PC-9 (cell line): ENCODE results near the gene PSMG4. TPM values are rescaled to one million over a fixed set of nuclear protein-coding genes. Genes with fewer than 3 reads are reported as not detected.

Source experiments
- BruUV-seq: library from RNA; stranded (reverse); fragments of 400-500 nt; replicated peaks from 2 replicates; lab custom pipeline; 2021; lab: Mats Ljungman, UMichigan
- CTCF ChIA-PET: fragments of 300-600 bp; sonication (Branson Sonifier 250); formaldehyde crosslinking; loops from one replicate; lab custom pipeline; 2022; ENCODE audit warnings: antibody characterized with exemption; lab: Charles Lee
- POLR2A ChIA-PET: fragments of 300-600 bp; sonication (Branson Sonifier 250); formaldehyde crosslinking; loops from one replicate; lab custom pipeline; 2022; ENCODE audit warnings: antibody characterized with exemption; ENCODE audit not compliant: unreplicated experiment; lab: Charles Lee
- DNase-seq, 2 experiments: peaks; one replicate each; pipeline versions ENCODE4 v3.0.0 to v3.0.0-alpha.2; 2015 to 2022; ENCODE audit warnings: mixed read lengths in 1 of 2
- H2AFZ ChIP-seq: fragments of 200-600 bp; sonication (generic); 2 replicates; pipeline ENCODE4 v1.8.1; 2017; ENCODE audit warnings: antibody characterized with exemption
- H3F3A ChIP-seq: fragments of 200-600 bp; sonication (generic); 2 replicates; pipeline ENCODE4 v1.8.1; 2017; ENCODE audit warnings: antibody characterized with exemption, mild to moderate bottlenecking, low read depth; ENCODE audit not compliant: insufficient read depth
- H3K27ac ChIP-seq: fragments of 200-600 bp; sonication (generic); 2 replicates; pipeline ENCODE4 v1.6.1; 2016; ENCODE audit warnings: mixed run types
- H3K27me3 ChIP-seq: fragments of 200-600 bp; sonication (generic); 2 replicates; pipeline ENCODE4 v1.6.1; 2016; ENCODE audit warnings: low read depth, mixed run types; ENCODE audit not compliant: insufficient read depth
- H3K36me3 ChIP-seq: fragments of 200-600 bp; sonication (generic); 2 replicates; pipeline ENCODE4 v1.6.1; 2016; ENCODE audit warnings: low read depth, mixed run types
- H3K4me1 ChIP-seq: fragments of 200-600 bp; sonication (generic); replicated peaks from 2 replicates; pipeline ENCODE4 v1.6.1; 2016; ENCODE audit warnings: mixed run types; ENCODE audit not compliant: insufficient read depth
- H3K4me2 ChIP-seq: fragments of 200-600 bp; sonication (generic); 2 replicates; pipeline ENCODE4 v1.6.1; 2017; ENCODE audit warnings: mixed run types
- H3K4me3 ChIP-seq: fragments of 200-600 bp; sonication (generic); 2 replicates; pipeline ENCODE4 v1.6.1; 2016; ENCODE audit warnings: mixed run types
- H3K79me2 ChIP-seq: fragments of 200-600 bp; sonication (generic); 2 replicates; pipeline ENCODE4 v1.6.1; 2017; ENCODE audit warnings: low read depth, mixed run types
- H3K9me2 ChIP-seq: fragments of 200-600 bp; sonication (generic); 2 replicates; pipeline ENCODE4 v1.8.1; 2017; ENCODE audit warnings: mild to moderate bottlenecking; ENCODE audit not compliant: insufficient read depth
- H3K9me3 ChIP-seq: fragments of 200-600 bp; sonication (generic); 2 replicates; pipeline ENCODE4 v1.8.1; 2016; ENCODE audit warnings: low read depth; ENCODE audit not compliant: insufficient read depth
- H4K20me1 ChIP-seq: fragments of 200-600 bp; sonication (generic); 2 replicates; pipeline ENCODE4 v1.8.1; 2017; ENCODE audit not compliant: insufficient read depth
- EZH2 ChIP-seq: fragments of 200-600 bp; sonication (generic); IDR thresholded peaks from 2 replicates; pipeline ENCODE4 v1.8.0; 2017; ENCODE audit warnings: antibody characterized with exemption, low read depth
- intact Hi-C: fragments of 100-400 bp; cut with micrococcal nuclease; formaldehyde crosslinking; loops from one replicate; pipeline ENCODE4 v1.10.0; 2022; ENCODE audit not compliant: unreplicated experiment
- total RNA-seq: library from RNA; stranded (reverse); gene quantifications from 2 replicates; pipeline ENCODE4 v1.2.3, GENCODE V29; 2021
- TF ChIP-seq, protein P1 (sequence below): fragments of 200-600 bp; sonication (generic); conservative IDR thresholded peaks from 2 replicates; pipeline ENCODE4 v1.6.1; 2017; ENCODE audit warnings: mixed run types, antibody characterized with exemption, mild to moderate bottlenecking, moderate library complexity

The PSMG4 gene
- total RNA-seq, 1 experiment from 2014 or later = 33.8 TPM

DNA sequence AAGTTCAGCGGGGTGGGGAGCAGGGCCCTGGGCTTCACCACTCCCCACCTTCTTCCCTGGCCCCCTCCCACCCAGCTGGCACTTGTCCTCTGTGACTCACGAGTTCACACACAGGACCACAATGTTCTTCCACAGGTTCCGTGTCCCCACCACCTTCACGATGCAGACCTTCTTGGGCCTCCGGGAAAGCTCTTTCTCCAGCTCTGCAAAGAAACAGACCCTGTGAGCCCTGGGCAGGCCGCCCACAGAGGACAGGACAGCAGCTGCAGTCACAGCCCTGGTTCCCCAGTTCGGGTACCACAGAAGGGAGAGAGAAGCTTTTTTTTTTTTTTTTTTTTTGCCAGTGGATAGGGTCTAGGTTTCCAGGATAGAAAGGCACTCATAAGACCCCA lies 30.9 kb downstream of the PSMG4 start:
- Histone ChIP-seq H3K27ac (no peak overlapping the region), H3K9me3 (no peaks in the 10 kb centered on the region), H3K27me3 (no peaks in the 10 kb centered on the region), H3K4me2 (no peak overlapping the region), H3F3A (no peaks in the 10 kb centered on the region), H3K79me2 (no peaks in the 10 kb centered on the region), H3K4me3 (no peak overlapping the region), H3K9me2 (no peaks in the 10 kb centered on the region), H2AFZ (no peak overlapping the region), H3K4me1 (no peaks in the 10 kb centered on the region), H4K20me1 (no peaks in the 10 kb centered on the region), H3K36me3 (no peaks in the 10 kb centered on the region)
- BruUV-seq = no TSS peak
- CTCF ChIA-PET = interaction anchor here (0.6 kb wide), 1 partner anchor 759 kb away, joined by 6 read pairs; no protein-coding TSS in a partner anchor
- intact Hi-C loops = no loop called here
- POLR2A ChIA-PET = interaction anchor here (0.6 kb wide), 1 partner anchor 49 kb away, joined by 11 read pairs; no protein-coding TSS in a partner anchor
- no peak for DNase-seq
- TF ChIP-seq, protein P1, sequence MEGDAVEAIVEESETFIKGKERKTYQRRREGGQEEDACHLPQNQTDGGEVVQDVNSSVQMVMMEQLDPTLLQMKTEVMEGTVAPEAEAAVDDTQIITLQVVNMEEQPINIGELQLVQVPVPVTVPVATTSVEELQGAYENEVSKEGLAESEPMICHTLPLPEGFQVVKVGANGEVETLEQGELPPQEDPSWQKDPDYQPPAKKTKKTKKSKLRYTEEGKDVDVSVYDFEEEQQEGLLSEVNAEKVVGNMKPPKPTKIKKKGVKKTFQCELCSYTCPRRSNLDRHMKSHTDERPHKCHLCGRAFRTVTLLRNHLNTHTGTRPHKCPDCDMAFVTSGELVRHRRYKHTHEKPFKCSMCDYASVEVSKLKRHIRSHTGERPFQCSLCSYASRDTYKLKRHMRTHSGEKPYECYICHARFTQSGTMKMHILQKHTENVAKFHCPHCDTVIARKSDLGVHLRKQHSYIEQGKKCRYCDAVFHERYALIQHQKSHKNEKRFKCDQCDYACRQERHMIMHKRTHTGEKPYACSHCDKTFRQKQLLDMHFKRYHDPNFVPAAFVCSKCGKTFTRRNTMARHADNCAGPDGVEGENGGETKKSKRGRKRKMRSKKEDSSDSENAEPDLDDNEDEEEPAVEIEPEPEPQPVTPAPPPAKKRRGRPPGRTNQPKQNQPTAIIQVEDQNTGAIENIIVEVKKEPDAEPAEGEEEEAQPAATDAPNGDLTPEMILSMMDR = no peak
- TF ChIP-seq EZH2 = no peak

DNA sequence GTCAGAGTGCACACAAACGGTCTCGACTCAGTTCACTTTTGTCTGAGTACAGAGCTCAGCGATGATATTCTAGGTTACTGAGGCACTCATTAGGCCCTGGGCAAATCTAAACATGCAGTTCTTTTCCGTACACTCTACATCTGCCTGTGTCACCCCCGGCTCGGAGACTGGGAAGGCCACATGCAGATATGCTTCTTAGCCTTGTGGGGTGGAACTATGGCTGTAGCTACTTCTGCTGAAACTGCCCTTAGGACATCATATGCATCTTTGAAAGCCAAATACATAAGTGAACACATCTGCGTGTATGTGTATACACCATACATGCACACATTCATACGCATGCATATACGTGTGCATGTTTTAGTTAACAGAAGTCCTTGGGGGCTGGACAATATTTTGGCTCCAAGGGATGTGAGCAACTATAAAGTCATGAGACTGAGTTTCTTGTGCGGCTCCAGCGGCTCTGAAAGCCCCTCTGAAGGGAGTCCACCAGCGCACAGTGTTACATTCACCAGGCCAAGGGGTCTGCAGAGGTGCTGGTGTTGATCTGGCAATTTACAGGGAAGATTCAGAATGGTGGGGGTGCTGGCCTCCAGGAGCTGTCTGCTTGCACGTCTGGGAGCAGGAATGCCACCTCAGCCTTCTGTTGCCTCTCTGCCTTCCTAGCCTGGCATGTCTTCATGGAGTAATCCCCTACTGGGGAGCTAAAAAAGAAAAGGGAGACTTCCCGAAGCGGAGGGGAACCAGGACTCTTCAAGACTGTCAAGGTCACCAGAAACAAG lies 31.6 kb downstream of the PSMG4 start:
- no peaks in the 10 kb centered on the region for H3K27me3 ChIP-seq
- H3K4me2 ChIP-seq = no peak overlapping the region
- H3F3A ChIP-seq = no peaks in the 10 kb centered on the region
- H2AFZ ChIP-seq = no peak overlapping the region
- TF ChIP-seq, protein P1 = no peak
- no peak for TF ChIP-seq EZH2
- H3K36me3 ChIP-seq = no peaks in the 10 kb centered on the region
- intact Hi-C loops = no loop called here
- DNase-seq = no peak
- H3K27ac ChIP-seq = no peak overlapping the region
- H3K9me3 ChIP-seq = no peaks in the 10 kb centered on the region
- H3K4me3 ChIP-seq = no peak overlapping the region
- no peaks in the 10 kb centered on the region for H3K79me2 ChIP-seq
- H4K20me1 ChIP-seq = no peaks in the 10 kb centered on the region
- no peaks in the 10 kb centered on the region for H3K9me2 ChIP-seq
- no peaks in the 10 kb centered on the region for H3K4me1 ChIP-seq
- CTCF ChIA-PET = no interaction called here
- BruUV-seq = no TSS peak
- POLR2A ChIA-PET = no interaction called here

DNA sequence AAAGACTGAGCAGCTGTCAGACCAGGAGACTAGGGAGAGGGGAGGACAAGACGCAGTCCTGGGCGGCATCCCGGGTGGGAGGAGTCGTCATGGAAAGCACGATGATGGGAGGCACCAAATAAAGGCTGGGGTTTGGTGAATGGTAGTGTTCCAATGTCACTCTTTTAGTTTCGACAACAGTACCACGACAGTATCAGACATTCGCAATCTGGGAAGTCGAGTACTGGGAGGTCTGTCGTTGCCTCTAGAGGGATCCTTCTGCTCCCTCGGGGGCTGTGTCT lies 32.1 kb downstream of the PSMG4 start:
- Histone ChIP-seq H4K20me1 (no peaks in the 10 kb centered on the region), H3K27ac (no peak overlapping the region), H3K79me2 (no peaks in the 10 kb centered on the region), H2AFZ (no peak overlapping the region), H3K36me3 (no peaks in the 10 kb centered on the region), H3K4me3 (no peak overlapping the region), H3F3A (no peaks in the 10 kb centered on the region), H3K27me3 (no peaks in the 10 kb centered on the region), H3K4me2 (no peak overlapping the region), H3K9me3 (no peaks in the 10 kb centered on the region), H3K9me2 (no peaks in the 10 kb centered on the region), H3K4me1 (no peaks in the 10 kb centered on the region)
- no peak for TF ChIP-seq EZH2
- TF ChIP-seq, protein P1 = no peak
- intact Hi-C loops = no loop called here
- no TSS peak for BruUV-seq
- ChIA-PET CTCF (no interaction called here), POLR2A (no interaction called here)
- no peak for DNase-seq
